H1 (cell line): ENCODE results near the gene COQ8B. TPM values are rescaled to one million over a fixed set of nuclear protein-coding genes. Genes with fewer than 3 reads are reported as not detected.

Experiments
- CTCF ChIA-PET: fragments of 300-600 bp; sonication (Branson Sonifier 250); formaldehyde crosslinking; loops from one replicate; lab custom pipeline; 2021; ENCODE audit not compliant: partially characterized antibody; lab: Charles Lee
- POLR2A ChIA-PET: fragments of 300-600 bp; sonication (Branson Sonifier 250); formaldehyde crosslinking; loops from one replicate; lab custom pipeline; 2021; ENCODE audit warnings: inconsistent platforms; ENCODE audit not compliant: partially characterized antibody; lab: Charles Lee
- DNase-seq, 2 experiments: peaks; one replicate each; pipeline versions ENCODE4 v3.0.0 to v3.0.0-alpha.2; 2010 to 2022; ENCODE audit warnings: low spot score in 2 of 2, low read depth in 1 of 2, mixed read lengths in 1 of 2
- FAIRE-seq: peaks from 2 replicates; lab custom pipeline; 2011; peaks lifted over from hg19 to GRCh38; lab: Jason Lieb, UNC
- H2AFZ ChIP-seq: 2 replicates; pipeline ENCODE4 v1.8.1; 2012; ENCODE audit warnings: low read length, inconsistent platforms
- H2AK5ac ChIP-seq: 2 replicates; pipeline ENCODE4 v1.6.1; 2013; ENCODE audit warnings: low read depth, low read length
- H2BK120ac ChIP-seq: replicated peaks from 2 replicates; pipeline ENCODE3; 2013; ENCODE audit warnings: low read depth, low read length, inconsistent platforms
- H2BK12ac ChIP-seq: 2 replicates; pipeline ENCODE4 v1.6.1; 2013; ENCODE audit warnings: low read depth, low read length
- H2BK15ac ChIP-seq: 2 replicates; pipeline ENCODE4 v1.6.1; 2013; ENCODE audit warnings: low read length
- H2BK20ac ChIP-seq: 2 replicates; pipeline ENCODE4 v1.6.1; 2013; ENCODE audit warnings: low read length
- H2BK5ac ChIP-seq: 2 replicates; pipeline ENCODE4 v1.6.1; 2013; ENCODE audit warnings: low read depth, low read length
- H3K14ac ChIP-seq: 2 replicates; pipeline ENCODE4 v1.6.1; 2013; ENCODE audit warnings: inconsistent platforms; ENCODE audit not compliant: insufficient read length
- H3K18ac ChIP-seq: 2 replicates; pipeline ENCODE4 v1.6.1; 2013; ENCODE audit warnings: low read length; ENCODE audit errors: extremely low read depth
- H3K23ac ChIP-seq: 2 replicates; pipeline ENCODE4 v1.6.1; 2013; ENCODE audit warnings: inconsistent platforms; ENCODE audit not compliant: insufficient read length
- H3K23me2 ChIP-seq: 2 replicates; pipeline ENCODE4 v1.6.1; 2013; ENCODE audit warnings: low read depth, low read length
- H3K27ac ChIP-seq: 2 replicates; pipeline ENCODE4 v1.6.1; 2011; ENCODE audit warnings: low read depth, low read length, inconsistent platforms
- H3K27me3 ChIP-seq, 4 experiments: replicated peaks in 1 of 4; 1 replicate in 1 of 4; 2 replicates in 3 of 4; pipeline versions ENCODE4 v1.6.1 to v1.8.1; 2011 to 2013; ENCODE audit warnings: low read length in 3 of 4, mild to moderate bottlenecking in 3 of 4, inconsistent platforms in 2 of 4, mixed read lengths in 2 of 4, moderate library complexity in 1 of 4; ENCODE audit not compliant: control insufficient read depth in 3 of 4, insufficient read depth in 3 of 4; ENCODE audit errors: extremely low read depth in 1 of 4
- H3K36me3 ChIP-seq, 4 experiments: 2 replicates each; pipeline versions ENCODE4 v1.6.1 to v1.8.1; 2011 to 2013; ENCODE audit warnings: mild to moderate bottlenecking in 4 of 4, low read length in 3 of 4, moderate library complexity in 2 of 4, control low read depth in 1 of 4, inconsistent platforms in 1 of 4; ENCODE audit not compliant: insufficient read depth in 4 of 4, control insufficient read depth in 2 of 4
- H3K4ac ChIP-seq: replicated peaks from 2 replicates; pipeline ENCODE3; 2013; ENCODE audit warnings: low read length, low read depth, mixed read lengths, inconsistent platforms; ENCODE audit not compliant: insufficient read length
- H3K4me1 ChIP-seq, 4 experiments: replicated peaks in 1 of 4; 1 replicate in 1 of 4; 2 replicates in 3 of 4; pipeline versions ENCODE4 v1.6.1 to v1.8.1; 2011 to 2013; ENCODE audit warnings: low read length in 3 of 4, inconsistent platforms in 2 of 4, mixed read lengths in 1 of 4; ENCODE audit not compliant: insufficient read depth in 4 of 4, control insufficient read depth in 3 of 4
- H3K4me2 ChIP-seq, 2 experiments: 2 replicates each; pipeline versions ENCODE4 v1.6.1 to v1.8.1; 2011 to 2013; ENCODE audit warnings: low read depth in 2 of 2, low read length in 2 of 2, control low read depth in 1 of 2, inconsistent platforms in 1 of 2, mild to moderate bottlenecking in 1 of 2; ENCODE audit not compliant: insufficient read depth in 1 of 2
- H3K4me3 ChIP-seq, 4 experiments: fragments of 200-600, 300-600 bp in 1 of 4; sonication (generic), shearing (Covaris generic), sonication (Bioruptor Twin) in 1 of 4; 2 replicates each; pipeline versions ENCODE4 v1.5.1 to v1.8.1; 2011 to 2016; ENCODE audit warnings: low read length in 4 of 4, low read depth in 3 of 4, control low read depth in 2 of 4, inconsistent platforms in 2 of 4, mild to moderate bottlenecking in 2 of 4, mixed read lengths in 1 of 4, moderate library complexity in 1 of 4; ENCODE audit not compliant: insufficient read depth in 2 of 4; ENCODE audit errors: extremely low read depth in 1 of 4
- H3K56ac ChIP-seq: replicated peaks from 2 replicates; pipeline ENCODE3; 2013; ENCODE audit warnings: low read depth, mild to moderate bottlenecking, mixed read lengths, low read length, inconsistent platforms; ENCODE audit not compliant: insufficient read length
- H3K79me1 ChIP-seq: 2 replicates; pipeline ENCODE4 v1.6.1; 2013; ENCODE audit warnings: low read depth, low read length, control low read depth
- H3K79me2 ChIP-seq, 2 experiments: 2 replicates each; pipeline versions ENCODE4 v1.6.1 to v1.8.1; 2012 to 2013; ENCODE audit warnings: low read length in 2 of 2, mild to moderate bottlenecking in 2 of 2, inconsistent platforms in 1 of 2; ENCODE audit not compliant: insufficient read depth in 2 of 2, control insufficient read depth in 1 of 2
- H3K9ac ChIP-seq, 4 experiments: replicated peaks in 1 of 4; 1 replicate in 1 of 4; 2 replicates in 3 of 4; pipeline versions ENCODE4 v1.6.1 to v1.8.1; 2011 to 2013; ENCODE audit warnings: low read depth in 3 of 4, low read length in 3 of 4, control low read depth in 2 of 4, mild to moderate bottlenecking in 2 of 4, moderate library complexity in 2 of 4, inconsistent platforms in 1 of 4; ENCODE audit errors: extremely low read depth in 1 of 4
- H3K9me3 ChIP-seq, 2 experiments: 2 replicates each; pipeline versions ENCODE4 v1.6.1 to v1.8.1; 2012 to 2013; ENCODE audit warnings: mild to moderate bottlenecking in 2 of 2, moderate library complexity in 2 of 2, control low read depth in 1 of 2, inconsistent platforms in 1 of 2, low read depth in 1 of 2, low read length in 1 of 2, mixed read lengths in 1 of 2; ENCODE audit not compliant: insufficient read depth in 2 of 2
- H4K20me1 ChIP-seq, 2 experiments: replicated peaks in 1 of 2; 2 replicates each; pipeline versions ENCODE3 to v1.8.1; 2011 to 2013; ENCODE audit warnings: inconsistent platforms in 2 of 2, low read length in 2 of 2, mild to moderate bottlenecking in 1 of 2; ENCODE audit not compliant: insufficient read depth in 2 of 2, control insufficient read depth in 1 of 2
- H4K5ac ChIP-seq: 2 replicates; pipeline ENCODE4 v1.6.1; 2013; ENCODE audit warnings: low read length, low read depth, mixed read lengths, inconsistent platforms; ENCODE audit not compliant: insufficient read length
- H4K8ac ChIP-seq: 2 replicates; pipeline ENCODE4 v1.8.0; 2013; ENCODE audit warnings: mild to moderate bottlenecking, moderate library complexity, low read length, inconsistent platforms; ENCODE audit not compliant: insufficient read depth; ENCODE audit errors: extremely low read depth
- H4K91ac ChIP-seq: replicated peaks from 2 replicates; pipeline ENCODE3; 2013; ENCODE audit warnings: low read length, mixed read lengths, inconsistent platforms; ENCODE audit not compliant: insufficient read length
- CBX5 ChIP-seq: fragments of 300-800, 300-1000 bp; sonication (generic); IDR thresholded peaks from 2 replicates; pipeline ENCODE4 v1.7.1; 2016; ENCODE audit warnings: antibody characterized with exemption, low read length, low read depth
- CHD2 ChIP-seq: IDR thresholded peaks from 2 replicates; pipeline ENCODE4 v1.6.1; 2012; ENCODE audit warnings: low read length, improper control_type of control experiment
- CREB1 ChIP-seq: IDR thresholded peaks from 2 replicates; pipeline ENCODE4 v1.6.1; 2012; ENCODE audit warnings: inconsistent platforms
- MAX ChIP-seq: IDR thresholded peaks from 2 replicates; pipeline ENCODE4 v1.6.1; 2012; ENCODE audit warnings: inconsistent platforms
- NRF1 ChIP-seq: IDR thresholded peaks from 2 replicates; pipeline ENCODE4 v1.6.1; 2011; ENCODE audit warnings: mild to moderate bottlenecking, low read depth, low read length, improper control_type of control experiment
- SP2 ChIP-seq: IDR thresholded peaks from 2 replicates; pipeline ENCODE4 v1.6.1; 2012; ENCODE audit warnings: mild to moderate bottlenecking, low read length, inconsistent platforms
- SRF ChIP-seq: IDR thresholded peaks from 2 replicates; pipeline ENCODE4 v1.6.1; 2011; ENCODE audit warnings: mild to moderate bottlenecking, low read depth, low read length, moderate library complexity
- WGBS, 2 experiments: shearing (Covaris generic) in 1 of 2; methylation state at CpG; one replicate each; pipeline versions ENCODE4 v1.1.6 to v1.1.7; 2013 to 2015; ENCODE audit warnings: low lambda C conversion rate in 2 of 2, mixed read lengths in 2 of 2, inconsistent platforms in 1 of 2, low coverage in 1 of 2, missing lambda C conversion rate in 1 of 2; ENCODE audit not compliant: insufficient replicate concordance in 2 of 2, insufficient coverage in 1 of 2, insufficient read length in 1 of 2; ENCODE audit errors: extremely low coverage in 1 of 2, missing lambda C conversion rate in 1 of 2; 5-methylcytosine and 5-hydroxymethylcytosine counted together
- polyA plus RNA-seq, 7 experiments: library from polyadenylated mRNA; depleted of rRNA in 3 of 7; stranded (reverse) in 5 of 7; unstranded in 2 of 7; fragments of >200 nt in 5 of 7; fragments of 200-250 nt in 2 of 7; gene quantifications; 1 replicate in 5 of 7; 2 replicates in 1 of 7; 4 replicates in 1 of 7; pipeline versions ENCODE4 v1.2.1 to v1.2.3, GENCODE V29; 2011 to 2013; ENCODE audit warnings: missing spikeins in 2 of 7, mixed read lengths in 2 of 7
- total RNA-seq: library from RNA; stranded (reverse); fragmentation: NEBNext Ultra II Directional; extraction: Animal tissue kit (Norgen Biotek cat#: 25700); gene quantifications from 2 replicates; pipeline ENCODE4 v1.2.1, GENCODE V29; 2021
- TF ChIP-seq, protein P1 (sequence below): IDR thresholded peaks from 2 replicates; pipeline ENCODE4 v1.6.1; 2011; ENCODE audit warnings: low read depth, mild to moderate bottlenecking, low read length; ENCODE audit not compliant: insufficient read depth

COQ8B gene
- total and polyA plus RNA-seq, 2 of the 8 experiments (the other 6 are each of a cell fraction or from before 2014, with no cell fraction given): 41.7 to 46.1 TPM

GRCh38 chr19:40741527-40742390 lies 25.1 kb upstream of the COQ8B start:
- H2BK20ac ChIP-seq: no peak overlapping the region
- no peak overlapping the region for H3K4ac ChIP-seq
- H4K20me1 ChIP-seq: peaks cover 0 to 8% of the 10 kb centered on the region in 2 experiments
- H4K5ac ChIP-seq: no peak overlapping the region
- no peak overlapping the region for H3K23ac ChIP-seq
- FAIRE-seq (no peak), DNase-seq (no peak)
- no peaks in the 10 kb centered on the region for H3K79me1 ChIP-seq
- POLR2A ChIA-PET: interaction anchor here (0.9 to 12.4 kb wide), 17 partner anchors 9 to 79 kb away, joined by 3 to 120 read pairs (median 3); partner anchors contain the start of genes ACTMAP, COQ8B, ITPKC and SNRPA
- no peak overlapping the region for H3K56ac ChIP-seq
- no peak overlapping the region for H2AFZ ChIP-seq
- no peaks in the 10 kb centered on the region for H3K9me3 ChIP-seq
- no peak overlapping the region for H2AK5ac ChIP-seq
- no peak overlapping the region for H2BK5ac ChIP-seq
- H2BK12ac ChIP-seq: no peak overlapping the region
- no peak overlapping the region for H3K14ac ChIP-seq
- H3K79me2 ChIP-seq: no peaks in the 10 kb centered on the region
- H3K27ac ChIP-seq: no peak overlapping the region
- H4K91ac ChIP-seq: no peak overlapping the region
- no peak overlapping the region for H3K4me3 ChIP-seq
- TF ChIP-seq CBX5 (no peak), CHD2 (no peak), CREB1 (no peak), MAX (0 out of 2 replicates have a peak, but pooled peaks have one; percentile 24), SRF (no peak), SP2 (no peak), NRF1 (no peak)
- TF ChIP-seq, protein P1, sequence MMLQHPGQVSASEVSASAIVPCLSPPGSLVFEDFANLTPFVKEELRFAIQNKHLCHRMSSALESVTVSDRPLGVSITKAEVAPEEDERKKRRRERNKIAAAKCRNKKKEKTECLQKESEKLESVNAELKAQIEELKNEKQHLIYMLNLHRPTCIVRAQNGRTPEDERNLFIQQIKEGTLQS: no peak
- H3K36me3 ChIP-seq: peaks cover 0 to 16% (median 5%) of the 10 kb centered on the region in 4 experiments; a peak in 5 of 8 replicates
- WGBS, 2 experiments: 88% methylated on average over 10 of the region's 10 CpGs; no CpG with 5 or more reads in 1 of the 2 experiments
- H3K4me2 ChIP-seq: no peak overlapping the region
- H4K8ac ChIP-seq: no peak overlapping the region
- H3K9ac ChIP-seq: no peak overlapping the region
- CTCF ChIA-PET: interaction anchor here (0.7 to 4.7 kb wide), 14 partner anchors 8 to 953 kb away, joined by 3 to 26 read pairs (median 4); partner anchors contain the start of genes ACTMAP and SNRPA
- H3K23me2 ChIP-seq: no peaks in the 10 kb centered on the region
- H3K18ac ChIP-seq: no peak overlapping the region
- no peak overlapping the region for H2BK120ac ChIP-seq
- H2BK15ac ChIP-seq: no peak overlapping the region
- peaks cover 0 to 13% (median 3%) of the 10 kb centered on the region in 4 experiments; a peak in 4 of 7 replicates for H3K4me1 ChIP-seq
- no peaks in the 10 kb centered on the region for H3K27me3 ChIP-seq
